HepG2 (cell line): ENCODE measurements around the gene MIEF2. TPM values are rescaled to one million over a fixed set of nuclear protein-coding genes. Genes with fewer than 3 reads are reported as not detected.

Source experiments
- AKAP8 ChIP-seq: sonication (generic); formaldehyde crosslinking; IDR thresholded peaks from 2 replicates; pipeline ENCODE4 v1.5.1; 2020; ENCODE audit warnings: mild to moderate bottlenecking, missing genetic modification reagents
- ESRRA ChIP-seq: sonication (generic); formaldehyde crosslinking; IDR thresholded peaks from 2 replicates; pipeline ENCODE4 v1.5.1; 2020; ENCODE audit warnings: mild to moderate bottlenecking, low read depth, missing genetic modification reagents
- GABPA ChIP-seq, 2 experiments: IDR thresholded peaks; 2 replicates each; pipeline ENCODE4 v1.6.1; 2011 to 2016; ENCODE audit warnings: low read depth in 2 of 2, low read length in 1 of 2, missing biosample characterization in 1 of 2, missing genetic modification characterization in 1 of 2
- GATAD2A ChIP-seq: IDR thresholded peaks from 2 replicates; pipeline ENCODE4 v1.6.1; 2016
- HINFP ChIP-seq: sonication (generic); formaldehyde crosslinking; IDR thresholded peaks from 2 replicates; pipeline ENCODE4 v1.4.0; 2020; ENCODE audit warnings: low read depth, mild to moderate bottlenecking, missing genetic modification reagents
- HNRNPUL1 ChIP-seq: fragments of 200-400 bp; formaldehyde crosslinking; IDR thresholded peaks from 2 replicates; pipeline ENCODE4 v1.6.1; 2017; ENCODE audit warnings: low read depth, mild to moderate bottlenecking, low read length, moderate library complexity
- MTA3 ChIP-seq: sonication (generic); formaldehyde crosslinking; IDR thresholded peaks from 2 replicates; pipeline ENCODE4 v1.4.0; 2020; ENCODE audit warnings: missing genetic modification reagents
- SCMH1 ChIP-seq: sonication (generic); formaldehyde crosslinking; IDR thresholded peaks from 2 replicates; pipeline ENCODE4 v1.9.0; 2021; ENCODE audit warnings: missing genetic modification reagents, mild to moderate bottlenecking, borderline replicate concordance
- SIN3A ChIP-seq: IDR thresholded peaks from 2 replicates; pipeline ENCODE4 v1.6.1; 2011; ENCODE audit warnings: low read depth, mild to moderate bottlenecking, control low read depth, low read length, borderline replicate concordance
- SRSF9 ChIP-seq: fragments of 200-400 bp; formaldehyde crosslinking; IDR thresholded peaks from 2 replicates; pipeline ENCODE4 v1.6.1; 2018; ENCODE audit warnings: borderline replicate concordance, mild to moderate bottlenecking, low read depth, low read length; ENCODE audit not compliant: insufficient read depth, poor library complexity, severe bottlenecking
- ZNF253 ChIP-seq: sonication (generic); formaldehyde crosslinking; IDR thresholded peaks from 2 replicates; pipeline ENCODE4 v1.8.0; 2022; ENCODE audit warnings: mild to moderate bottlenecking, missing genetic modification reagents, borderline replicate concordance
- ZNF441 ChIP-seq: sonication (generic); formaldehyde crosslinking; IDR thresholded peaks from 2 replicates; pipeline ENCODE4 v1.7.0; 2021; ENCODE audit warnings: missing genetic modification reagents, borderline replicate concordance
- polyA plus RNA-seq, 8 experiments: library from polyadenylated mRNA; depleted of rRNA in 3 of 8; stranded (reverse) in 7 of 8; unstranded in 1 of 8; fragments of >200 nt; fragmentation: Illumina TruSeq in 4 of 8; extraction: Trizol in 4 of 8; gene quantifications; 2 replicates each; pipeline versions ENCODE4 v1.2.1 to v1.2.3, GENCODE V29; 2011 to 2016; ENCODE audit warnings: low read depth in 4 of 8, missing spikeins in 1 of 8, mixed read lengths in 1 of 8; ENCODE audit not compliant: insufficient read depth in 1 of 8
- total RNA-seq, 5 experiments: library from RNA; depleted of rRNA; stranded (reverse); fragments of >200 nt; fragmentation: Illumina TruSeq; extraction: Trizol; gene quantifications; 2 replicates each; pipeline ENCODE4 v1.2.3, GENCODE V29; 2016; ENCODE audit warnings: low read depth in 1 of 5
- TF ChIP-seq, protein P1 (sequence below): sonication (generic); formaldehyde crosslinking; IDR thresholded peaks from 2 replicates; pipeline ENCODE4 v1.5.1; 2020; ENCODE audit warnings: mild to moderate bottlenecking, missing genetic modification reagents, moderate library complexity
- TF ChIP-seq, protein P2 (sequence below): IDR thresholded peaks from 2 replicates; pipeline ENCODE4 v1.4.0; 2020; ENCODE audit warnings: mild to moderate bottlenecking, missing genetic modification reagents

Gene MIEF2
- total and polyA plus RNA-seq, 2 of the 13 experiments (the other 11 are each of a cell fraction or from before 2014, with no cell fraction given) = 6.0 to 8.0 TPM

DNA sequence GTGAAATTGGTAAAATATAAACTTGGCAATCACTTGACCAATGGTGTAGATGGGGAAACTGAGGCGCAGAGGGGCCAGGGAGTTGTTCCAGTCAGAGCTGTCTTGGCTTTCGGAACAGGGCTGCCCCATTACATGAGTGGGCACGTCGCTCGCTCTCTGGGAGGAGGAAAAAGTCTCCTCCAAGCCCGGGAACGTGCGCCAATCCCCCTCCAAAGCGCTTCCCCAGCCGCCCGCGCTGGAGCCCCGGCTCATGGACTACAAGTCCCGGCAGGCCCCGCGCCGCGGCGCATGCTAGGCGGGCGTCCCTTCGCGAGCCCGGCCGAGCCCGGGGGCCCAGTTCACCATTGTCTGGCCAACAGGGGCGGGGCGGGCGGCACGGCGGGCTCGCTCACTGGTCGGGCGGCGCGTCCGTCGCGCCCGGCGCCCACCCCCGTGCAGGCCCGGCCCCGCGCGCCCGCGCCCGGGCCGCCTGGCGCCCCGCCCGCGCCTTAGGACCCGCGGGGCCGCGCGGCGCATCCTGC is 35.3 kb upstream of the MIEF2 start, which contains the start of gene LLGL1 (continued):
- no peak for TF ChIP-seq GABPA (IDR thresholded peaks at IDR 0.05; ENCODE audit: low read depth, low read length)
- TF ChIP-seq GABPA (CRISPR knock-in tag; IDR thresholded peaks at IDR 0.05; ENCODE audit: low read depth) = no peak
- TF ChIP-seq SCMH1 (CRISPR knock-in tag) = no peak
- TF ChIP-seq, protein P1, sequence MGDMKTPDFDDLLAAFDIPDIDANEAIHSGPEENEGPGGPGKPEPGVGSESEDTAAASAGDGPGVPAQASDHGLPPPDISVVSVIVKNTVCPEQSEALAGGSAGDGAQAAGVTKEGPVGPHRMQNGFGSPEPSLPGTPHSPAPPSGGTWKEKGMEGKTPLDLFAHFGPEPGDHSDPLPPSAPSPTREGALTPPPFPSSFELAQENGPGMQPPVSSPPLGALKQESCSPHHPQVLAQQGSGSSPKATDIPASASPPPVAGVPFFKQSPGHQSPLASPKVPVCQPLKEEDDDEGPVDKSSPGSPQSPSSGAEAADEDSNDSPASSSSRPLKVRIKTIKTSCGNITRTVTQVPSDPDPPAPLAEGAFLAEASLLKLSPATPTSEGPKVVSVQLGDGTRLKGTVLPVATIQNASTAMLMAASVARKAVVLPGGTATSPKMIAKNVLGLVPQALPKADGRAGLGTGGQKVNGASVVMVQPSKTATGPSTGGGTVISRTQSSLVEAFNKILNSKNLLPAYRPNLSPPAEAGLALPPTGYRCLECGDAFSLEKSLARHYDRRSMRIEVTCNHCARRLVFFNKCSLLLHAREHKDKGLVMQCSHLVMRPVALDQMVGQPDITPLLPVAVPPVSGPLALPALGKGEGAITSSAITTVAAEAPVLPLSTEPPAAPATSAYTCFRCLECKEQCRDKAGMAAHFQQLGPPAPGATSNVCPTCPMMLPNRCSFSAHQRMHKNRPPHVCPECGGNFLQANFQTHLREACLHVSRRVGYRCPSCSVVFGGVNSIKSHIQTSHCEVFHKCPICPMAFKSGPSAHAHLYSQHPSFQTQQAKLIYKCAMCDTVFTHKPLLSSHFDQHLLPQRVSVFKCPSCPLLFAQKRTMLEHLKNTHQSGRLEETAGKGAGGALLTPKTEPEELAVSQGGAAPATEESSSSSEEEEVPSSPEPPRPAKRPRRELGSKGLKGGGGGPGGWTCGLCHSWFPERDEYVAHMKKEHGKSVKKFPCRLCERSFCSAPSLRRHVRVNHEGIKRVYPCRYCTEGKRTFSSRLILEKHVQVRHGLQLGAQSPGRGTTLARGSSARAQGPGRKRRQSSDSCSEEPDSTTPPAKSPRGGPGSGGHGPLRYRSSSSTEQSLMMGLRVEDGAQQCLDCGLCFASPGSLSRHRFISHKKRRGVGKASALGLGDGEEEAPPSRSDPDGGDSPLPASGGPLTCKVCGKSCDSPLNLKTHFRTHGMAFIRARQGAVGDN = no peak
- TF ChIP-seq, protein P2, sequence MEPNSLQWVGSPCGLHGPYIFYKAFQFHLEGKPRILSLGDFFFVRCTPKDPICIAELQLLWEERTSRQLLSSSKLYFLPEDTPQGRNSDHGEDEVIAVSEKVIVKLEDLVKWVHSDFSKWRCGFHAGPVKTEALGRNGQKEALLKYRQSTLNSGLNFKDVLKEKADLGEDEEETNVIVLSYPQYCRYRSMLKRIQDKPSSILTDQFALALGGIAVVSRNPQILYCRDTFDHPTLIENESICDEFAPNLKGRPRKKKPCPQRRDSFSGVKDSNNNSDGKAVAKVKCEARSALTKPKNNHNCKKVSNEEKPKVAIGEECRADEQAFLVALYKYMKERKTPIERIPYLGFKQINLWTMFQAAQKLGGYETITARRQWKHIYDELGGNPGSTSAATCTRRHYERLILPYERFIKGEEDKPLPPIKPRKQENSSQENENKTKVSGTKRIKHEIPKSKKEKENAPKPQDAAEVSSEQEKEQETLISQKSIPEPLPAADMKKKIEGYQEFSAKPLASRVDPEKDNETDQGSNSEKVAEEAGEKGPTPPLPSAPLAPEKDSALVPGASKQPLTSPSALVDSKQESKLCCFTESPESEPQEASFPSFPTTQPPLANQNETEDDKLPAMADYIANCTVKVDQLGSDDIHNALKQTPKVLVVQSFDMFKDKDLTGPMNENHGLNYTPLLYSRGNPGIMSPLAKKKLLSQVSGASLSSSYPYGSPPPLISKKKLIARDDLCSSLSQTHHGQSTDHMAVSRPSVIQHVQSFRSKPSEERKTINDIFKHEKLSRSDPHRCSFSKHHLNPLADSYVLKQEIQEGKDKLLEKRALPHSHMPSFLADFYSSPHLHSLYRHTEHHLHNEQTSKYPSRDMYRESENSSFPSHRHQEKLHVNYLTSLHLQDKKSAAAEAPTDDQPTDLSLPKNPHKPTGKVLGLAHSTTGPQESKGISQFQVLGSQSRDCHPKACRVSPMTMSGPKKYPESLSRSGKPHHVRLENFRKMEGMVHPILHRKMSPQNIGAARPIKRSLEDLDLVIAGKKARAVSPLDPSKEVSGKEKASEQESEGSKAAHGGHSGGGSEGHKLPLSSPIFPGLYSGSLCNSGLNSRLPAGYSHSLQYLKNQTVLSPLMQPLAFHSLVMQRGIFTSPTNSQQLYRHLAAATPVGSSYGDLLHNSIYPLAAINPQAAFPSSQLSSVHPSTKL (CRISPR knock-in tag) = no peak
- TF ChIP-seq ZNF441 (CRISPR knock-in tag) = no peak
- 0 out of 2 replicates have a peak, but pooled peaks have one; percentile 22 for TF ChIP-seq SIN3A
- TF ChIP-seq AKAP8 (CRISPR knock-in tag) = no peak
- TF ChIP-seq SRSF9 = no peak
- no peak for TF ChIP-seq ESRRA (CRISPR knock-in tag)
- no peak for TF ChIP-seq MTA3 (CRISPR knock-in tag)
- no peak for TF ChIP-seq HINFP
- TF ChIP-seq ZNF253 (CRISPR knock-in tag) = no peak
- TF ChIP-seq HNRNPUL1 = no peak
- TF ChIP-seq GATAD2A (CRISPR knock-in tag) = no peak
